ENCODE measurements around the gene AKAP6. TPM values are rescaled to one million over a fixed set of nuclear protein-coding genes. Genes with fewer than 3 reads are reported as not detected.

Gene AKAP6
- total RNA-seq, 1 experiment from 2014 or later: 1.9 TPM

- no peak for TF ChIP-seq ZBTB33 (IDR thresholded peaks at IDR 0.05; ENCODE audit: extremely low read depth, insufficient replicate concordance, low read length)
- TF ChIP-seq ZFX (IDR thresholded peaks at IDR 0.05): no peak
- TF ChIP-seq ELF1 (IDR thresholded peaks at IDR 0.05; ENCODE audit: borderline replicate concordance, low read depth): no peak
- TF ChIP-seq SP1 (IDR thresholded peaks at IDR 0.05; ENCODE audit: low read depth): no peak
- TF ChIP-seq SRF (IDR thresholded peaks at IDR 0.05; ENCODE audit: low read depth): no peak
These were observed 64.9 kb downstream of the AKAP6 start (continued) for GRCh38 chr14:32394038-32394437.

DNA sequence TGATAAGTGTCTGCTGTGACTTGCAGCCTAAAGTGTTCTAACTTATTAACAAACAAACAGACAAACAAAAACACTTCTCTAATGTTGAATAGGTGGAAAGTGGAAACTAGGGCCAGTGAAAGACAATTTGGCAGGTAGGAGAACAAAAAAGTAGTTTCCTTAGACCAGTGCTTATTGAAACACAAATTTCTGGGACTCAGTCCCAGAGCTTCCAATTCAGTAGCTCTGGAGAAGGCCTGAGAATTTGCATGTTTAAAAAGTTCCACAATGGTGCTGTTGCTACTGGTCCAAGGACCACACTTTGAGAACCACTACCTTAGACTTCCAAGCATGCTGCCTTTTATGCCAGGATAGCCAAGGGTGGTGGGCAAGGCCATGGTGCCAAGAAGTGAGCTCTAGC is 67.8 kb downstream of the AKAP6 start:
- DNase-seq (ENCODE audit: low read depth, low spot score): no peak
- H3K9me2 ChIP-seq (ENCODE audit: insufficient read depth): no peaks in the 10 kb centered on the region; the same call in 1 of the 2 replicates
- H3K36me3 ChIP-seq (ENCODE audit: control insufficient read depth in 1 of 2, insufficient read depth in 2 of 2, low read length in 2 of 2): no peaks in the 10 kb centered on the region
- no peak for ATAC-seq
- H3K4me1 ChIP-seq (ENCODE audit: control insufficient read depth in 1 of 2, insufficient read depth in 2 of 2, low read length in 2 of 2): no peaks in the 10 kb centered on the region
- no TSS peak for BruUV-seq (replicated peaks)
- ChIA-PET POLR2A (no interaction called here), RAD21 (ENCODE audit: low non-redundant PET in 1 of 2, low total read pairs in 2 of 2, uncharacterized antibody in 2 of 2, unreplicated experiment in 2 of 2) (no interaction called here), CTCF (no interaction called here)
- no peak overlapping the region for H2AFZ ChIP-seq (ENCODE audit: low read depth, low read length, poor library complexity, severe bottlenecking)
- no peaks in the 10 kb centered on the region for H3K27me3 ChIP-seq (ENCODE audit: insufficient read depth, low read length)
- TF ChIP-seq POLR2A (IDR thresholded peaks at IDR 0.05; ENCODE audit: borderline replicate concordance, extremely low read depth, insufficient read depth, insufficient read length) (no peak), RAD21 (IDR thresholded peaks at IDR 0.05; ENCODE audit: low read depth) (no peak), EGR1 (IDR thresholded peaks at IDR 0.05; ENCODE audit: low read depth) (no peak), CEBPB (IDR thresholded peaks at IDR 0.05; ENCODE audit: low read depth) (no peak), TCF7L2 (IDR thresholded peaks at IDR 0.05; ENCODE audit: borderline replicate concordance, extremely low read depth, insufficient read depth, insufficient read length) (no peak), REST (IDR thresholded peaks at IDR 0.05; ENCODE audit: low read depth) (no peak), EZH2phosphoT487 (IDR thresholded peaks at IDR 0.05; ENCODE audit: borderline replicate concordance) (no peak), CTCF (IDR thresholded peaks at IDR 0.05 in 2 of 3, conservative IDR thresholded peaks at IDR 0.05 in 1 of 3; ENCODE audit: borderline replicate concordance in 1 of 3, insufficient read depth in 1 of 3, low read depth in 2 of 3, low read length in 2 of 3) (no peak), YY1 (IDR thresholded peaks at IDR 0.05; ENCODE audit: extremely low read depth, insufficient replicate concordance, low read depth, low read length) (no peak), MAX (IDR thresholded peaks at IDR 0.05) (no peak), POLR2AphosphoS5 (IDR thresholded peaks at IDR 0.05; ENCODE audit: low read depth, low read length) (no peak), CBX3 (IDR thresholded peaks at IDR 0.05; ENCODE audit: low read depth) (no peak), ZFX (IDR thresholded peaks at IDR 0.05) (no peak), ELF1 (IDR thresholded peaks at IDR 0.05; ENCODE audit: borderline replicate concordance, low read depth) (no peak)
- TF ChIP-seq, protein P1, sequence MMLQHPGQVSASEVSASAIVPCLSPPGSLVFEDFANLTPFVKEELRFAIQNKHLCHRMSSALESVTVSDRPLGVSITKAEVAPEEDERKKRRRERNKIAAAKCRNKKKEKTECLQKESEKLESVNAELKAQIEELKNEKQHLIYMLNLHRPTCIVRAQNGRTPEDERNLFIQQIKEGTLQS (IDR thresholded peaks at IDR 0.05): no peak
- no peaks in the 10 kb centered on the region for H3K79me2 ChIP-seq (ENCODE audit: insufficient read depth, low read length)
- no peaks in the 10 kb centered on the region for H3K9me3 ChIP-seq (ENCODE audit: control insufficient read depth in 1 of 2, insufficient read depth in 1 of 2, low read depth in 1 of 2, low read length in 2 of 2)
- H3K4me2 ChIP-seq (ENCODE audit: low read length): no peak overlapping the region
- 0 out of 2 replicates have a peak, but pooled peaks cover 4% of the 10 kb centered on the region for H4K20me1 ChIP-seq (ENCODE audit: insufficient read depth)
- no peak overlapping the region for H3K4me3 ChIP-seq (replicated peaks in 1 of 2; ENCODE audit: low read depth in 1 of 2, low read length in 2 of 2)
- intact Hi-C loops (cut with micrococcal nuclease): no loop called here
- H3K27ac ChIP-seq (ENCODE audit: low read depth, low read length): no peak overlapping the region
- no peak overlapping the region for H3K9ac ChIP-seq (ENCODE audit: low read length)
